GM12892 (cell line): ENCODE results near the gene CEBPG.

Experiments
- DNase-seq: peaks from one replicate; pipeline ENCODE4 v3.0.0; 2011; ENCODE audit not compliant: insufficient read length
- FAIRE-seq: peaks from 2 replicates; lab custom pipeline; 2011; peaks lifted over from hg19 to GRCh38; lab: Jason Lieb, UNC
- POLR2A ChIP-seq: IDR thresholded peaks from 2 replicates; pipeline ENCODE4 v1.6.1; 2011; ENCODE audit warnings: low read depth, low read length, control low read depth
- POLR2AphosphoS5 ChIP-seq: IDR thresholded peaks from 2 replicates; pipeline ENCODE4 v1.6.1; 2011; ENCODE audit warnings: low read depth, low read length, control low read depth
- TAF1 ChIP-seq: IDR thresholded peaks from 2 replicates; pipeline ENCODE4 v1.6.1; 2011; ENCODE audit warnings: low read depth, mild to moderate bottlenecking, control low read depth, low read length, borderline replicate concordance

CEBPG gene

DNA sequence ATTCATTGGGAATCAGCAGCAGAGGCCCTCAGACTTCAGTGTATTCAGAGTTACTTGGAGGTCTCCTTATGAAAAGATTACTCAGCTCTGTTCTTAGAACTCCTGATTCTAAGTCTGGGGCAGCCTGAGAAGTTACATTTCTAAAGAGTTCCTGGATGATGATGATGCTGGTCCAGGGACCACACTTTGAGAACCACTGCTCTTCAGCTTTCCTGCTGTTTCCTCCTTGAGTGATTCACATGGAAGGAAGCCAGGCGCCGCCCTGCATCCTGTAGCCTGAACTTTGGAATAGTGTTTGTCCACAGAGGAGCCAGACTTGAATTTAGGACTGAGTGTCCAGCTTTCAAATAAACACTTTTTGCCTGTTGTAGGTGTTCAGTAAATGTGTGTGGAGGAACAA lies 2.9 kb downstream of the CEBPG start:
- DNase-seq (no peak), FAIRE-seq (no peak)
- TF ChIP-seq POLR2A (no peak), POLR2AphosphoS5 (no peak), TAF1 (no peak)

DNA sequence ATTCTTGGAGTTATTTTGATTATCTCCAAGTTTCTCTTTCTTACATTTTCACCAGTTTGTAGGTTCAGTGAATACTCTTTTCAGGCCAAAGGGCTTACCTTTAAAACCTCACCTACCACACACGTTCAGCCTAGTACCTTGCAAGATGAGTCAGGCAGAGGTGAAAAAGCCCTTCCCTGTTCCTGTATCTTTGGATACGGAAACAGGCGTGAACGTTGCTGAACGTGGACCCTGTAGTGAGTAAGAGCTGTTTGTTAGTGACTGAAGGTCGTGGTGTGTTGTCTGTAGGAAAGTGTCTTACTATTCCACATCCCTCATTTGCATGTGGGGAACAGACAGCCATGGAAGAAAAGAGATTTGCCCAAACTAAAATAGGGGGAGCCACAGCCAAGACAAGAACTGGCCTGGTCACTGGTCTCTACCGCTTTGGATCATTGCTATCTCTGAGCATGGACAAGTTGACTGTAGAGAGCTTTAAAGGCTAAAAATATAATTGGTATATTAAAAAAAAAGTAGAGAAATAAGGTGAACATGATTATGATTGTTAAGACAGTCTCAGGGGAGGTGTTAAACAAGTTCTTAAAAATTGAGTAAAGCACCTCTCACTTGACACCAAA lies 3.5 kb downstream of the CEBPG start:
- FAIRE-seq (no peak), DNase-seq (no peak)

DNA sequence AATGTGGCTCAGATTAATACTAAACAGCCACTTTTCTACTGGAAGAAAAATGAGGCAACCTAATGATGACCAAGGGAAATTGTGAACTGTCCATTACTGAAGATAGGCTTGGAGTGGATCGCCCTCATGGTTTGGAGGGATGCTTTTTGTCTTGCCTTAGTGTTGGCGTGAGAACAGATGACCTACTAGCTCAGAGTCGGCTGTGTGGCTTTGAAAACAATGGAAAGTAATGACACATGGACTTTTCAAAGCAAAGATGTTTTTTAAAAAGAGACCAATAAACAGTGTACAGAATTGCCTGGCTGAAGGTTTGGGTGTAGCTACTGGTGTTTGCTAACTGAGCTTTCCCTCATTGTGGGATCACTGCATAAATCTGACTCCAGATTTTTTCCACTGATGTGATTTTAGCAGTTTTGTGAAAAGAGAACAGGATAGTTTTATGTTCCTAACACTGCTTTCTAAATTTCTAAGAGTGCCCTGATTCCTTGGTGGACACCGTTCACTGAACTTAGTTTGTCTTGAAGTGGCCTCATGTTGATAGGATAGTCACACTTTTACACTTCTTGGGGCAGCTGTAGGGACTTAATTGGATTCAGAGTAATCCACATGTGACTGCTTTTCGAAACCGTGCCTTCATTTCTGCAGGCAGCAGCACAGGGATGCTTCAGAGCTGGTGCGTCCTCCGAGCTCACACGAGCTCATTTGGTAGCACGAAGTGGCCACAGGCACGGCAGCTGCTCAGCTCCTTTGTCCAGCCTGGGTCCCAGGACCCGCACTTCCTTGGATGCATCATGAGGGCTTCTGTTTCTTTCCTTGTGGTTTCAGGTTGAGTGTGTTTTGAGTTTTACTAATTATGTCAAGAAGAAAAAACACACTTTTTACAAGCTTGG lies 4.3 kb downstream of the CEBPG start:
- no peak for DNase-seq
- no peak for TF ChIP-seq POLR2A
- TF ChIP-seq TAF1 = no peak
- TF ChIP-seq POLR2AphosphoS5 = no peak
- no peak for FAIRE-seq

More for the DNA sequence above, 3.5 kb downstream of the CEBPG start:
- no peak for TF ChIP-seq POLR2A
- TF ChIP-seq TAF1 = no peak
- TF ChIP-seq POLR2AphosphoS5 = no peak

DNA sequence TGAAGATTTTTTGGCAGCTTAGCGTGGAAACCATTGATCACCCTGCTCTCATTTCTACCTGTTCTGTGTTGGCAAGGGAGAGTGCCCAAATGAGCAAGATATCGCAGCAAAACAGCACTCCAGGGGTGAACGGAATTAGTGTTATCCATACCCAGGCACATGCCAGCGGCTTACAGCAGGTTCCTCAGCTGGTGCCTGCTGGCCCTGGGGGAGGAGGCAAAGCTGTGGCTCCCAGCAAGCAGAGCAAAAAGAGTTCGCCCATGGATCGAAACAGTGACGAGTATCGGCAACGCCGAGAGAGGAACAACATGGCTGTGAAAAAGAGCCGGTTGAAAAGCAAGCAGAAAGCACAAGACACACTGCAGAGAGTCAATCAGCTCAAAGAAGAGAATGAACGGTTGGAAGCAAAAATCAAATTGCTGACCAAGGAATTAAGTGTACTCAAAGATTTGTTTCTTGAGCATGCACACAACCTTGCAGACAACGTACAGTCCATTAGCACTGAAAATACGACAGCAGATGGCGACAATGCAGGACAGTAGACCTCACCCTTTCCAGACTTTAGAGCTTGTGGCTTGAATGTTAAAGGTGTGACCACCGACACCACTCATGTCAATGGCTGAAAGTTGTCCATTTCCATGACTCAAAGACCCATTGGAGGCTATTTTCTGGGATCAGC lies 5.8 kb downstream of the CEBPG start:
- FAIRE-seq (no peak), DNase-seq (no peak)
- no peak for TF ChIP-seq POLR2AphosphoS5
- TF ChIP-seq TAF1 = no peak
- TF ChIP-seq POLR2A = no peak

DNA sequence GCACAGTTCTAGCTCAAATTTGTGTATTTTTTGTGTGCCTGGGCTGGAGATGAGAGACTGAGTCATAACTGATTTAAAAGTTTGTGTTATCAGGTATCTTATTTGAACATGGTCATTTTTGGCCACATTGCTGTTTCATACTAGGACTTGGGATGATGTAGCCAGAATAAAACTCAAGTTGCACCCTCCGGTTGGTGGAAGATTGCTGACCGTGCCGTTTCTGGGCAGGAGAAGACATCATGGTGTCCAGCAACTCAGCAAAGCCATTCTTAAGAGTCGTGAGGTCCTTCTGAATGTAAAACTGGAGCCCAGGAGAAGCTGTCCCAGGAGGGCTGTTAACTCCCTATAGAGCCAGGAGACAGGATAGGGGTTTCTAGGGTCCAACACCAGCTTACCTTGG lies 7.6 kb downstream of the CEBPG start:
- FAIRE-seq (no peak), DNase-seq (no peak)
- TF ChIP-seq POLR2AphosphoS5 (no peak), POLR2A (no peak), TAF1 (no peak)

DNA sequence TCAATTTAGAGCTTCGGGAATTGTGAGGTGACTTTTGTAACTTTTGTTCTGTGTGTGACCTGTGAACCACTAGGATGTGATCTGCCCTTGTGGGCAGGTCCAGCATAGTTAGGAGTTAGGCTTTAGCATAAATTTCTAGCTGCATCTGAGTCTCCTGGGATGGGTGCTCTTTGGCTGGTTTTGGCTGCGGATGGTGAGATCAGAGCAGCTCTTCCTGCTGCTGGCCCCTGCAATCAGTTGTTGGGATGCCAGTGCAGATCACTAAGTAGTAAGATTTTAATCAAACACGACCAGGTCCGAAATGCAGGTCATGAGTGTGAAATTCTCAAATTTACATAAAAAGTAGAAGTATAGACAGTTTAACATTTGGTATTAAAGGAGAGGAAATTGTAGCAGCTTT lies 8.5 kb downstream of the CEBPG start:
- no peak for FAIRE-seq
- DNase-seq = no peak
- TF ChIP-seq POLR2AphosphoS5 (no peak), POLR2A (no peak), TAF1 (no peak)

DNA sequence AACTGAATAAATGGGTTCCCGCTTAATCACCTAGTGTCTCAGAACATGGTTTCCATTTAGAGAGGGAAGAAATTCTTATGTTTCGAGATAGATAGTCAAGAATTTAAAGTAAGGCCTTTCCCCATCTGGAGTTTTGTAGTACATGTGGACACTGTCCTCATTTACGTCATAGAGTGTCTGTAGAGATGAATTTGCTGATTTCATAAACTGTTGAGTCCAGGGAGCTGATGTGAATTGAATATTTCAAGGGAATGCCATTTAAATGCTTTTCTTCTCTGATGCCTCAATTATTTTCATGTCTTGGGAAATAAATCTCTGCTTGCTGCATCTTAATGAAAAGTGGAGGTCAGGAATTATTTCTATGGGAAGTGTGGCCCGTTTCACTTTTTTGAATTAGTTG lies 9.5 kb downstream of the CEBPG start:
- DNase-seq (no peak), FAIRE-seq (no peak)
- no peak for TF ChIP-seq TAF1
- TF ChIP-seq POLR2AphosphoS5 = no peak
- no peak for TF ChIP-seq POLR2A

DNA sequence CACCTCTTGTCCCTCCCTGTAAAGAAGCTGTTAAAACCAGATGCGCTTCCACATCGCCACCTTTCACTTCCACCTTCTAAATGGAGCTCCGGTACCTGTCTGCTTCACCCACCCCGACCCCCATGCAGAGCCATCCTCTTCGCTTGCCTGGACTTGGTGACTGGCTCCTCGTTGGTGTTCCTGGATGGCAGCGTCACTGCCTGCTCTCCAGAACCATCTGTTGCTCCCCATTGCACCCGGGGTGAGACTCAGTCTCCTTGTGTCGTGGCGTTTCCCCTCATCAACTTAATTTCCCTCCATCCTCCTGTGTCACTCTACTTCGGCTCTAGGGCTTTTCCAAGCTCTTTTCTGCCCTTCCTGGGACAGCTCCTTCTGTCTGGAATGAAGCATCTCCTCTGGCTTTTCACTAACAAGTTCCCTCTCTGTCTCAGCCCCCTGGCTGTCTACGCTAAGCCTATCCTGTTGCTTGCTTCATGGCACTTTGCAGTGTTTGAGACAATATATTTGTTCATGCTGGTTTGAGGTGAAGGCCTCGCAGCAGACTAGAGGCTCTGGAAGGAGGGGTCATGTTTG lies 10.3 kb downstream of the CEBPG start:
- DNase-seq (no peak), FAIRE-seq (no peak)
- TF ChIP-seq TAF1 (no peak), POLR2A (no peak), POLR2AphosphoS5 (no peak)

DNA sequence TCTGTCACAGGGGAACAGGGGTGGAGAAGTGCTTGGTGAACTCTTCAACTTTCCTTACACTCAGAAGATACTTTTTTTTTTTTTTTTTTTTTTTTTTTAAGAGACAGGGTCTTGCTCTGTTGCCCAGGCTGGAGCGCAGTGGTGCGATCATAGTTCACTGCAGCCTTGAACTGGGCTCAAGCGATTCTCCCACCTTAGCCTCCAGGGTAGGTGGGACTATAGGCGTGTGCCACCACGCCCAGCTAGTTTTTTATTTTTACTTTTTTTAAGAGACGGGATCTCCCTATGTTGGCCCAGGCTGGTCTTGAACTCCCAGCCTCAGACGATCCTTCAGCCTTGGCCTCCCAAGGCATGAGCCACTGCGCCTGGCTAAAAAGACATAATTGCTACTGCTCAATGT lies 11.5 kb downstream of the CEBPG start:
- no peak for FAIRE-seq
- TF ChIP-seq TAF1 = no peak
- DNase-seq = no peak

DNA sequence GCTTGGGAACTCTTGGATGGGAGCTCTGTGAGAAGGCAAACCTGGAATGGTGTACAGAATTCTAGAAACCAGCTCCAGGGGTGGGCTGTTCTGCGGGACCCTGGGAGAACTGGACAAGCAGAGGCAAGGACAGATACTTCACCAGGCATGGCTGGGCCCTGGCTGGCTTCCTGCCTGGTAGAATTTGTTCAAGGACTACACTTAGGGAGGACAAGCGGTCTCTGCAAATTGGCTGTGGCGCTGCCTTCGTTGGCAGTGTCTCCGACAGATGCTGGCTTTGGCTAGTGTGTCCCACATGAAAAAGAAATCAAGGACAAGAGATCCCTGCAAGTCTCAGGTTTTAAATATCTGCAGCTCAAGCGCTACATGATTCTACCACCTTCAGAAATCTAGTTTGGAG lies 12.4 kb downstream of the CEBPG start:
- no peak for TF ChIP-seq TAF1
- no peak for TF ChIP-seq POLR2A
- TF ChIP-seq POLR2AphosphoS5 = no peak
- DNase-seq (no peak), FAIRE-seq (no peak)

DNA sequence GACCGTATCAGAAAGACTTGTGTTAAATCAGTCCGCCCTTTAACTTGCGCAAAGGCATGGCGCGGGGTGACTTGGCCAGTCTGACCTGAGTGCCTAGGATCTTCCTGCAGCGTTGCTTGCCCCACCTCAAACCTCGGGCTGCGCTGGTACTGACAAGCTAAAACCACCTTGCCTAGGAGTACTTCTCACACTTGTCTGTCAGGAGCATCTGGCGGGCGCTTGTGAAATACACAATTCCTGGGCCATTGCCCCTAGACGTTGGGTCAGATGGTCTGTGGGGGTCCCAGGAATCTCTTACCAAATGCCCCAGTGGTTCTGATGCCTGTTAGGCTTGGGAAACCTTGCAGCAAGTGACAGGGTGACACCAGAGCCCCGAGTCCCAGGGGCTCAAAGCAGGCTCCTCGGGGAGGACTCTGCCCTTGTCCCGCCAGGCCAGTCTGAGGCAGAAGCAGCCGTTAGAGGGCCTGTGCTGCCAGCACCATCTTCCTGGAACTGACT lies 12.9 kb downstream of the CEBPG start:
- no peak for DNase-seq
- no peak for FAIRE-seq
- TF ChIP-seq TAF1 = no peak
- no peak for TF ChIP-seq POLR2AphosphoS5
- no peak for TF ChIP-seq POLR2A
